Amniotic stem cell (primary cell): ENCODE measurements around the gene SPEF1.
A peak's percentile ranks its signal among the peaks of the same experiment; 100 is the strongest.

ENCODE experiments used
- DNase-seq: peaks from one replicate; lab custom pipeline; 2025; lab: John Stamatoyannopoulos, UW

The SPEF1 gene

DNA sequence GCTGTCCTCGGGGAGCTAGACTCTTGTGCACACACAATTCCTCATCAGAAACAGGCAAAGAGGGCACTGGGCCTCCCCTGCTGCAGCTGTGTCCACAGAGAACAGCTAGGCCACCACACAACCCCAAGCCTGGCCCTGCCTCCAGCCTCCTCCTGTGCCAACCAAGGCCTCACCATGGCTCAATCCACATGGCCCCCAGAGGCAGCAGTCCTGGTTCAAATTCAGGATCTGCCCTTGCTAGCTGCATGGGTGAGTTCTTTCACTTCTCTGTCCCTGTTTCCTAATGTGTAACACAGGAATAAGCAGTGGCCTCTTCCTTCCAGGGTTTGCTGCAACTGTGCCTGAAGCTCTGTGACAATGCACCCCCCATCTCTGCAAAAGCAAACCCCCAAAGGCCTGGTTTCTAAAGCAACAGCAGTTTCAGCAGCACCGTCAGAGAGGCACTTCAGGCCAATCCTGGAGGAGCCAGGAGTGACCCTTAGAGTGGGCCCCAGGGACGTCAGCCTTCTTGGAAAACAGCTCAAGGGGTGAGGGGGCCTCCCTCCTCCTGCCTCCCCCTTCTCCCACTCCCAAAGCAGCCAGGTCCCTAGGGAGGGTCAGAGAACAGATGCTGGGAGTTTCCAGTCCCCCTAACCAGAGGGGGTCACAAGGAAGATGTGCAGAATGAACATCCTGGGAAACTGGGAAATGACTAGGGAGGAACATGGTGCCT, 15.9 kb downstream of the SPEF1 start:
- no peak for DNase-seq

- no peak for DNase-seq
These were observed 16.6 kb downstream of the SPEF1 start for GRCh38 chr20:3764659-3765058.

- no peak for DNase-seq
These were observed 17.3 kb downstream of the SPEF1 start for GRCh38 chr20:3763671-3764601.

DNA sequence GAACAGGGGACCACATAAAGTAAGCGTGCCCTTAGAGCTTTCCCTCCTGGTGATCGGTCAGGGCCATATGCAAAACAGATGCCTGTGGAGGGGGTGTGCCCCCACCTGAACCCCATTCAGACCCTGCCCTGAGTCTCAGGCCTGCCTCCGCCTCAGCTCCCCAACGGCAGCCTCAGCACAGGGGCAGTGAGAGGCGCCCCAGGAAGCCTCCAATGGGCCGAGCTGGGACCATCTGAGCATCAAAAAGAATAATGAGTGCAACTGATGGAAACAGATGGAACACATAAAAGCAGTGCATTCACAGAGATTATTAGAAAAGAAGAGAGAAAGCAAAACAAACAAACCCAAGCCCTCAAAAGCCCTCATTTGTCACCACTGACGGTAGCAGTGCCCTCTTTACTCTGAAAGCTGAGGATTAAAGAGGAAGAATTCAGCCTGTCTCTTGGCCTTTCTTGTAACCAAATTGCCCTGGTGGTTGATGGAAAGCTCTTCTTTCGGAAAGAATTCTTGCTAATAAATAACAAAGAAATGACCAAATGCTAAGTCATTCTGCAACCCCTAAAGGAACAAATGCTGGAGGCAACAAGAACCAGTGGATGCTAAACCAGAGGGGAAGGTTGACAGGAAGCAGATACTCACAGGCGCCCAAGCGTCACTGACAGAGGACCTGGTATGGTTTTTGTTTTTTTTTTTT, 20.4 kb downstream of the SPEF1 start:
- no peak for DNase-seq

GRCh38 chr20:3759884-3760283, 21.4 kb downstream of the SPEF1 start:
- DNase-seq: no peak

- DNase-seq: no peak
These were observed 21.9 kb downstream of the SPEF1 start for GRCh38 chr20:3759316-3759823.

DNA sequence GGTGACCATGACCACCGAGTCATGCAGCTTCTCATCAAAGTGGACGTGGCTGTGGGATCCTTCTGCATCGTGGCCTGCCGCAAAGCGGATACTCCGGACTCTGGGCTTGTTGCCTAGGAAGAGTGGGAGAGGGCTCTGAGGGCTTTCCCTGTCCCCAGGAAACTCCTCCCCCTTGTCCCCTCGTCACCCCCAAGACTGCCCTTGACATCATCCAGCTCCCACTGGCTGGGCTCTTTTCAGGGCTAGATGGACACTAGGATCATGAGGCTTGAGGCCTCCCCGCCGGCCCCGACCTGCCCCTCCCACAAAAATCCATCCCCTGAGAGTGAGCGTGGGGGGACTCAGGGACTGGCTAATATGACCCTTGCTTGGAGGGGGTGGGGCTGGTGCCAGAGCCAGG, 22.7 kb downstream of the SPEF1 start:
- DNase-seq: no peak

DNA sequence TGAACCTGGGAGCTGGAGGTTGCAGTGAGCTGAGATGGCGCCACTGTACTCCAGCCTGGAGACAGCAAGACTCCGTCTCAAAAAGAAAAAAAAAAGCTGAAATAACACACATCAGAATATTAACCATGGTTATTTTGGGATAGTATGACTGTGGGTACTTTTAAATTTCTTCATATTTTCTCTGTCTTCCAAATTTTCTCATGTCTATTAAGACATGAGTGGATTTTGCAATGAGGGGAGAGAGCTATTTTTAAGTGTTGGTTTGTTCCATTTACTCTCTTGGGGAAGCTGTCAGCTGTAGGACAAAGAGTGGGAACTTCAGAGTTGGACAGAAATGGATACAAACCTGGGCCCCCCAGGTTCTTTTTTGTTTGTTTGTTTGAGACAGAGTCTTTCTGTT, 24.0 kb downstream of the SPEF1 start:
- no peak for DNase-seq

- no peak for DNase-seq
These were observed 25.3 kb downstream of the SPEF1 start for GRCh38 chr20:3755814-3756480.

DNA sequence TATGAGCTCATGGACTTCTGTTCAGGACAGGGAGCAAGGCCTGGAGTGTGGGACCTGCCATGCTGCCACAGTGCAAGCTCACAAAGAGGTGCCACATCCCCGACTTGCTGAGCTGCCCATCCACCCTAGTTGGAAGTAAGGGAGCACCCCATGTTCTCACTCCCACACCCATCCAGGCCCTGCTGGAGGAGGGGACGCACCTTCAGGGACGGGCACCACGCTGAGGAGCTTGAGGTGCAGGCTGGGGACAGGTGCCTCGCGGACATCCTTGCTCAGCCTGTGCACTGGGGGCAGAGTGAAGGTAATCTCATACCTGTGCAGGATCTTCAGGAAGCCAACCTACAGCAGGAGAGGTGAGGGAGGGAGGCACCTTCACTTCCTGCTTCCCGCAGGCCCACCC, 26.0 kb downstream of the SPEF1 start:
- no peak for DNase-seq

DNA sequence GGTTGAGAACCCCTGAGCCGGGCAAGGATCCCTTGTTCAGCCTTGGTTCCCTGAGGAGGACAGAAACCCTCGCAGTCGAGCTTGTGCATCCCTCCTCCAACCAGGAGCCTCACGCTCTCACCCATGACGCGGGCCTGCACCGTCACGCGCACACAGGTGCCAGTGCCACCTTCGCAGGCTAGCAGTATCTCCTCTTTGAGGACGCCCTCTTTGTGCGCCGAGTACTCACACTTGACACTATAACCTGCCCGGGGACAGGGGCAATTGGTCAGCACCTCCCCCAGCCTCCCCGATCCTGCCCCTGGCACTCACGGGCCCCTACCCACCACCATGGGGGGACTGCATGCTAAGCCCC, 27.0 kb downstream of the SPEF1 start:
- no peak for DNase-seq

DNA sequence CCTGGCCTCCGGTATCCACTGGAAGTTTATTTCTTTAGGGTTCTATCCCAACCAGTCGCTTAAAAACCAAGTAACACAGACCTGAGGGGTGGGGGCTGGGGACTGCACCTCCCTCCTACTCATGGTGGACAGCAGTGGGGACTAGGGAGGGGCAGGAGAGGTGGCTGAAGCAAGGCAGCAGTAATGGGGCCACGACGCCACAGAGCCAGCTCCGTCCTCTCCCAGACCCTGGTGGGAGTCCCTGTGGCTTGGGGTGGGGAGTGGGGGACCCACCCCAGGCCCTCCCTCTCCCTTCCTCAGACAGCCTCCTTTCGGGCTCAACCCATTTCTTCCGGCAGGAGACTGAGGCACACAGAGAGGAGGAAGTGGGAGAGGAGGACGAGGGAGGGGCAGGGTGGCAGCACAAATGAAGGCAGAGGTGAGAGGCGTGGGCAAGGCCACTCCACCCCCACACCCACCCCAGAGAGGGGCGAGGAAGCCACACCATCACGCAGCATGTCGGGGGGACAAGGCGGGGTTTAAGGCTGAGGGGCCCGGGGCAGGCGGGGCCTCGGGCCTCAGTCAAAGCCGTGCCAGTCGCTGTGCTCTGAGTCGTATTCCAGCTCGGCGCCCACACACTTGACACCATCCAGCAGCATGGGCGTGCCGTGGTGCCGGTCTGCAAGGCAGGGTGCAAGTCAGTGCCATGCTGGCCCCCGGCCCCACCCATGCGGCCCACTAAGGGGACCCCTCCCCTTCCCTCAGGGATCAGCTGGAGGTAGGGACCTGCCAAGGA, 27.6 kb downstream of the SPEF1 start:
- no peak for DNase-seq

DNA sequence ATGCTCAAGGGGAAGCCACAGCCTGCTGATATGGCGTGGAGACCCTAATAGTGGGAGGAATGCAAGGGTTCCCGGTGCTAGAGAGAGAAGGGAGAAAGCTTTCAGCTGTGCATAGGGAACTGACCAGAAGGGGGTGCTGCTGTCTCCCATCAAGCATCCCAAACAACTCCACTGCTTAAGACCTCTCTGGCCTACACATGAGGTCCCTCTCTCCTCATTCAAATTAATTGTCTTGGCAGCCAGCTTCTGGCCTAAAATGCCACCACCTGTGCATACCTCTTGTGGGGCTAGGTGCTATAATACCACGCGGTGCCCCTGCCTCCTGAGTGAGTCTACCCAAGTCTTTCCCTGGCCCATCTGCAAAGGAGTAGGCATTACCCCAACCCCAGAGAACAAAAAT, 28.1 kb downstream of the SPEF1 start:
- peak; percentile 7 for DNase-seq

DNA sequence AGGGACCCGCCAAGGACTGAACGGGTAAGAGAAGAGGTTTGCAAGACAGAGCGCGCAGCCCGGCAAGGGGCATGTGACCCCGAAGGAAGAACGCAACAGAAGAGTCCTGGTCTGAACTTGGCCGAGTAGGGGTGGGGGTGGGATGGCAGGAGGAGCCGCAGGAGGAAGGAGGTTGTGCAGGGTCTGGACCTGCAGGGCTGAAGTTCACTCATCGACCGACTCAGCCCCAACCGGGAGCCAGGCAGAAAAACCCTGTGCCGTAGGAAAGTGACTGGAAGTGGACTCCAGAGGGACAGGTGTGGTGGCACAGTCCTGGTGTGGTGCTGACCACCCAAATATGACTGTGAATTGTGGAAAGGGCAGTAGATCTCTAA, 28.9 kb downstream of the SPEF1 start:
- no peak for DNase-seq

DNA sequence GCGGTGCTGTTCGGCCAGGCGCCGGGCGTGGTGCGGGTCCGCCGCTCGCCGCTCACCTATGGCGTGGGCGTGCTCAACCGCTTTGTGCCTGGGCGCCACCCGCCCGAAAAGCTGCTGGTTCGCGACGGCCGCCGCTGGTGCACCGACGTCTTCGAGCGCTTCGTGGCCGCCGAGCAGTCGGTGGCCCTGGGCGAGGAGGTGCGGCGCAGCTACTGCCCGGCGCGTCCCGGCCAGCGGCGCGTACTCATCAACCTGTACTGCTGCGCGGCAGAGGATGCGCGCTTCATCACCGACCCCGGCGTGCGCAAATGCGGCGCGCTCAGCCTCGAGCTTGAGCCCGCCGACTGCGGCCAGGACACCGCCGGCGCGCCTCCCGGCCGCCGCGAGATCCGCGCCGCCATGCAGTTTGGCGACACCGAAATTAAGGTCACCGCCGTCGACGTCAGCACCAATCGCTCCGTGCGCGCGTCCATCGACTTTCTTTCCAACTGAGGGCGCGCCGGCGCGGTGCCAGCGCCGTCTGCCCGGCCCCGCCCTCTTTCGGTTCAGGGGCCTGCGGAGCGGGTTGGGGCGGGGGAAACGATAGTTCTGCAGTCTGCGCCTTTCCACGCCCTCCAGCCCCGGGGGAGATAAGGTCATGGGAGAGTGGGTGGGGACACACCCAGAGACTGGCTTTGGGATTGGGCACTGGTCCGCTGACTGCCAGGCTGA, 29.4 kb downstream of the SPEF1 start:
- no peak for DNase-seq

DNA sequence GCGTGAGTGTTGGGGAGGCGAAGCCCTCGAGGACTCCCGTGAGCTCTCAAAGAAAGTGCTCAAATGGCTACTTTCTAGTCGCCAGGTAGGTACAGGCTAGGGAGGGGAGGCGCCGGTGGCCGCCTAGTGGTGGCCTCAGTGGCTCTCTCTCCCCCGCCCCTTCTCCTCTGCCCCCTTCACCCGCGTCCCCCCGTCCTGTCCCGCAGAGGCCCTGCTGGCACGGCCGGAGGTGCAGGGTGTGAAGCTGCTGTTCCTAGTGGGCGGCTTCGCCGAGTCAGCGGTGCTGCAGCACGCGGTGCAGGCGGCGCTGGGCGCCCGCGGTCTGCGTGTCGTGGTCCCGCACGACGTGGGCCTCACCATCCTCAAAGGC, 30.0 kb downstream of the SPEF1 start:
- DNase-seq: no peak

GRCh38 chr20:3749689-3750531, 31.3 kb downstream of the SPEF1 start:
- DNase-seq: no peak

DNA sequence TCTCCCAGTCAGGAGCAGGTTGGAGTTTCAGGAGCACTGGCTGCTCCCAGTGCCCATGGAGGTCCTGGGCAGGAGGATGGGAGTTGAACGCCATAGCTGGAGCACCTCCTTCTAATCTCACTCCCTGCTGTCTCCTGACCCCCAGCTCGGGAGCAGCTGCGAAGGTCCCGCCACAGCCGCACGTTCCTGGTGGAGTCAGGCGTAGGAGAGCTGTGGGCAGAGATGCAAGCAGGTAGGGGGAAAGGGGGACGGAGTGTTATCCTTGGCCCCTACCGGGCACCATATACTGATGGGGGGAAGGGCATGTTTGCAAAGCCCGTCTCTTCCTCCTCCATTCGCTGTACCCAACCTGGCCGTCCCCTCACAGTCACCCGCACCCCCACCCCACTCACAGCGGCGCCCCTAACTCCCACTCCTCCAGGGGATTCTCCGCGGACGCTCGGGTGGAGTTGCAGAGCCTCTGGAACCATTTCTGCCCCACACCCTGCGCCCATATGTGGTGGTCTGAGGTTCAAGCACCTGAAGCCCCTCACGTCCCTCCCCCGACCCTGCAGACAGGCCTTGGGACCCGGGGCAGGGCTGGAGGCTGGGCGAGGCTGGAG, 32.1 kb downstream of the SPEF1 start:
- no peak for DNase-seq

GRCh38 chr20:3748073-3748472, 33.2 kb downstream of the SPEF1 start:
- DNase-seq: no peak
